Measurements from ENCODE around the gene WSCD1.

The WSCD1 gene

DNA sequence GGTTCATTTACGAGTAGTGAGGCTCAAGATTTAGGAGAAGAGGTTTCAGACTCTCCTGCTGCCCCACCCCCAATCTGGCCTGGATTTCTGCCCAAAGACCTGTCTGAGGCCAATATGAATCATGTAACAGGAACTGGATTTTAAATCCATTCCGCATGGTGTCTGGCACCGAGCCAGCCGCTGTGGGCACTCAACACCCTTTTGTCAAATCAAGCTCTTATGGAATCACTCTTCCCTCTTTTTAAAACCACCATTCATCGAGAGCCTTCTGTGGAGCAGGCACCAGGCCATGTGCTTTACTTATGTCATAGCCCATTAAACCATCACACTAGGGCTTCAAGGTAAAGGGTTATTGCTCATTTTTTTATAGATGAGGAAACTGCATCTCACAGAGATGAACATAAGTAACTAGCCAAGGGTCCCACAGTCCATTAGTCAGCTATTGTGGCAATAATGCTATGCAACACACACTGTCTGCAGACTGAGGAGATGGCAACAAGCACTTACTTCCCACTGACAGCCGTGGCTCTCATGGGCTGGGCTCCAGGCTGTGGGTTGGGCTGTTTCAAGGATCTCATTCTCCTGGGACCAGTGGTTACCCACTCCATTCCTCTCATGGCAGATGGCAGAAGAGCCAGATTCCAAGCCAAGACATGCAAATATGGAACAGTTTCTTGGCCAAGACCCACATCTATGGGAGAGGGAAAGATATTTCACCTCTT, 93.6 kb downstream of the WSCD1 start:
- Histone ChIP-seq H3K4me3 (replicated peaks; ENCODE audit: low read depth, low read length) (no peak overlapping the region), H3K36me3 (ENCODE audit: control insufficient read depth, insufficient read depth, low read length) (no peaks in the 10 kb centered on the region), H3K27me3 (replicated peaks; ENCODE audit: control insufficient read depth, insufficient read depth, low read length) (no peaks in the 10 kb centered on the region; the same call in none of the 2 replicates)
- DNase-seq (ENCODE audit: extremely low read depth, insufficient read length), result no peak
- TF ChIP-seq, protein P1, sequence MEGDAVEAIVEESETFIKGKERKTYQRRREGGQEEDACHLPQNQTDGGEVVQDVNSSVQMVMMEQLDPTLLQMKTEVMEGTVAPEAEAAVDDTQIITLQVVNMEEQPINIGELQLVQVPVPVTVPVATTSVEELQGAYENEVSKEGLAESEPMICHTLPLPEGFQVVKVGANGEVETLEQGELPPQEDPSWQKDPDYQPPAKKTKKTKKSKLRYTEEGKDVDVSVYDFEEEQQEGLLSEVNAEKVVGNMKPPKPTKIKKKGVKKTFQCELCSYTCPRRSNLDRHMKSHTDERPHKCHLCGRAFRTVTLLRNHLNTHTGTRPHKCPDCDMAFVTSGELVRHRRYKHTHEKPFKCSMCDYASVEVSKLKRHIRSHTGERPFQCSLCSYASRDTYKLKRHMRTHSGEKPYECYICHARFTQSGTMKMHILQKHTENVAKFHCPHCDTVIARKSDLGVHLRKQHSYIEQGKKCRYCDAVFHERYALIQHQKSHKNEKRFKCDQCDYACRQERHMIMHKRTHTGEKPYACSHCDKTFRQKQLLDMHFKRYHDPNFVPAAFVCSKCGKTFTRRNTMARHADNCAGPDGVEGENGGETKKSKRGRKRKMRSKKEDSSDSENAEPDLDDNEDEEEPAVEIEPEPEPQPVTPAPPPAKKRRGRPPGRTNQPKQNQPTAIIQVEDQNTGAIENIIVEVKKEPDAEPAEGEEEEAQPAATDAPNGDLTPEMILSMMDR (IDR thresholded peaks at IDR 0.05; ENCODE audit: insufficient read depth, low read length, poor library complexity, severe bottlenecking), result no peak

DNA sequence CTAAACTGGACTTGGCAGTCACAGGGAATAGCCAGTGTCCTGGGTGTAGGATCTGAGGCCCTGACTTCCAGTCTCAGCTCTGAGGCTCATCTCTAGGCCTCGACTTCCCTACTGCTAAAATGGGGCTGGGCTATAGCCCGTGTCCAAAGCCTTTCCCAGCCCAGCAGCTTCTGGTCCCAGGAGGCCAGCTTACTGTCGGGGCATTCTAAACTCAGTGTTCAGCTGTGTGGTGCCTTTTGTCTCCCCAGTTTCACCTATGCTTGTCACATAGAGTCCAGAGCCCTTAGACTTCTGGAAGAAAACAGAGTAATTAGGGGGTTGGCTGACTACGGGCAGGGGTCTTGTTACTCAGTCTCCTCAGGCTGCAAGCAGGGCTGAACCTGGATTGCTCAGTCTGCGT, 94.8 kb downstream of the WSCD1 start:
- TF ChIP-seq, protein P1 (IDR thresholded peaks at IDR 0.05; ENCODE audit: insufficient read depth, low read length, poor library complexity, severe bottlenecking), result no peak
- no peaks in the 10 kb centered on the region; the same call in none of the 2 replicates for H3K27me3 ChIP-seq (replicated peaks; ENCODE audit: control insufficient read depth, insufficient read depth, low read length)
- H3K36me3 ChIP-seq (ENCODE audit: control insufficient read depth, insufficient read depth, low read length), result no peaks in the 10 kb centered on the region
- no peak overlapping the region for H3K4me3 ChIP-seq (replicated peaks; ENCODE audit: low read depth, low read length)
- DNase-seq (ENCODE audit: extremely low read depth, insufficient read length), result no peak

GRCh38 chr17:6165806-6166205, 95.6 kb downstream of the WSCD1 start:
- Histone ChIP-seq H3K27me3 (replicated peaks; ENCODE audit: control insufficient read depth, insufficient read depth, low read length) (no peaks in the 10 kb centered on the region; the same call in none of the 2 replicates), H3K4me3 (replicated peaks; ENCODE audit: low read depth, low read length) (no peak overlapping the region), H3K36me3 (ENCODE audit: control insufficient read depth, insufficient read depth, low read length) (no peaks in the 10 kb centered on the region)
- TF ChIP-seq, protein P1 (IDR thresholded peaks at IDR 0.05; ENCODE audit: insufficient read depth, low read length, poor library complexity, severe bottlenecking), result no peak
- DNase-seq (ENCODE audit: extremely low read depth, insufficient read length), result no peak

GRCh38 chr17:6166492-6167179, 96.5 kb downstream of the WSCD1 start:
- DNase-seq (ENCODE audit: extremely low read depth, insufficient read length), result no peak
- H3K4me3 ChIP-seq (replicated peaks; ENCODE audit: low read depth, low read length), result no peak overlapping the region

DNA sequence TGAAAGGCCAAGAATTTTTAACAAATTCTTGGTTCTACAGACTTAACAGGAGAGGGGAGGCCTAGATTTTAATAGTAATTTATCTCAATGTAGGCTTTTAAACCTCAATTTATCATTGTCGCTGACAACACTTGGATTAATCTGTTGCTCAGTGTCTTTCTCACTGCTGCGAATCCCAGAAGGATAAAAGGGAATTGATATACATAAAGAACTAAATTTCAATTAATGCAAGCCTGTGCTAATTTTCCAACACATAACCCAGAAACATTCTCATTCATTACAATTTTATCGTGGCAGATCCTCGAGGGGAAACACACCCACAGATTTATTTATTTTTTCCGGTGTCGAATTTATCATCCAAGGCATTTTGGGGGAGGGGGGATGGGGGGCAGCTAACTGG, 98.1 kb downstream of the WSCD1 start:
- Histone ChIP-seq H3K36me3 (ENCODE audit: control insufficient read depth, insufficient read depth, low read length) (no peaks in the 10 kb centered on the region), H3K4me3 (replicated peaks; ENCODE audit: low read depth, low read length) (no peak overlapping the region), H3K27me3 (replicated peaks; ENCODE audit: control insufficient read depth, insufficient read depth, low read length) (no peaks in the 10 kb centered on the region; the same call in none of the 2 replicates)
- DNase-seq (ENCODE audit: extremely low read depth, insufficient read length), result no peak
- TF ChIP-seq, protein P1 (IDR thresholded peaks at IDR 0.05; ENCODE audit: insufficient read depth, low read length, poor library complexity, severe bottlenecking), result no peak

More at GRCh38 chr17:6166492-6167179, 96.5 kb downstream of the WSCD1 start:
- Histone ChIP-seq H3K27me3 (replicated peaks; ENCODE audit: control insufficient read depth, insufficient read depth, low read length) (no peaks in the 10 kb centered on the region; the same call in none of the 2 replicates), H3K36me3 (ENCODE audit: control insufficient read depth, insufficient read depth, low read length) (no peaks in the 10 kb centered on the region)
- TF ChIP-seq, protein P1 (IDR thresholded peaks at IDR 0.05; ENCODE audit: insufficient read depth, low read length, poor library complexity, severe bottlenecking), result no peak
